ENCODE data around the gene RNF121. TPM values are rescaled to one million over a fixed set of nuclear protein-coding genes. Genes with fewer than 3 reads are reported as not detected.
"Not testable (repeated sequence)": the region's sequence is repeated elsewhere in the genome, so short reads cannot be mapped to it uniquely, and the experiment has no call there.

The RNF121 gene
- total and polyA plus RNA-seq, 4 donors, result 10.2 to 31.1 (median 14.2) TPM

DNA sequence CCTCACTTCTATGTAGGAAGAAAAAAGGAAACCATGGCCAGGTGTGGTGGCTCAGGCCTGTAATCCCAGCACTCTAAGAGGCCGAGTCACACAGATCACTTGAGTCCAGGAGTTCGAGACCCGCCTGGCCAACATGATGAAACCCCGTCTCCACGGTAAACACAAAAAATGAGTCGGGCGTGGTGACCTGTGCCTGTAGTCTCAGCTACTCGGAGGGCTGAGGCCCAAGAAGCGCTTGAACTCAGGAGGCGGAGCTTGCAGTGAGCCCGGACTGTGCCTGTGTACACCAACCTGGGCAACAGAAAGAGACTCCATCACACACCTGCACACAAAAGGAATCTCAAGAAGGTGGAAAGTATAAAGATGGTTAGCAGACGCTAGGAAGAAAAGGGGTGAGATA is 32.9 kb upstream of the RNF121 start:
- Histone ChIP-seq H3K27me3 (ENCODE audit: control insufficient read depth in 4 of 4, insufficient read depth in 4 of 4, low read length in 3 of 4) (no peaks in the 10 kb centered on the region), H3K4me3 (ENCODE audit: low read depth in 1 of 3, low read length in 3 of 3) (no peak overlapping the region), H3K36me3 (ENCODE audit: control insufficient read depth in 4 of 4, insufficient read depth in 3 of 4, low read depth in 1 of 4, low read length in 3 of 4) (no peaks in the 10 kb centered on the region), H3K27ac (ENCODE audit: low read depth in 1 of 2, low read length in 2 of 2) (no peak overlapping the region), H3K9ac (ENCODE audit: low read depth in 1 of 2, low read length in 2 of 2) (no peak overlapping the region), H3K4me1 (ENCODE audit: control insufficient read depth in 4 of 4, insufficient read depth in 4 of 4, low read length in 3 of 4) (peaks cover 0 to 3% (median 0%) of the 10 kb centered on the region in 4 donors), H3K9me3 (ENCODE audit: control insufficient read depth in 4 of 4, low read length in 3 of 4) (no peaks in the 10 kb centered on the region)
- no peak for DNase-seq (ENCODE audit: low spot score)
- WGBS, result 95% methylated on average over 12 of the region's 12 CpGs
- TF ChIP-seq YY1 (IDR thresholded peaks at IDR 0.05) (no peak), HNF4G (IDR thresholded peaks at IDR 0.05) (no peak), HNF4A (conservative IDR thresholded peaks at IDR 0.05) (no peak), RAD21 (IDR thresholded peaks at IDR 0.05) (no peak), FOXA1 (IDR thresholded peaks at IDR 0.05) (no peak), NR2F2 (IDR thresholded peaks at IDR 0.05) (no peak), SP1 (IDR thresholded peaks at IDR 0.05) (no peak), RXRA (IDR thresholded peaks at IDR 0.05) (no peak), TAF1 (conservative IDR thresholded peaks at IDR 0.05) (no peak), GABPA (IDR thresholded peaks at IDR 0.05 in 1 of 2, conservative IDR thresholded peaks at IDR 0.05 in 1 of 2) (no peak), FOXA2 (IDR thresholded peaks at IDR 0.05) (no peak), EGR1 (IDR thresholded peaks at IDR 0.05; ENCODE audit: low read depth in 2 of 2) (no peak), JUND (IDR thresholded peaks at IDR 0.05) (no peak)
- TF ChIP-seq, protein P1, sequence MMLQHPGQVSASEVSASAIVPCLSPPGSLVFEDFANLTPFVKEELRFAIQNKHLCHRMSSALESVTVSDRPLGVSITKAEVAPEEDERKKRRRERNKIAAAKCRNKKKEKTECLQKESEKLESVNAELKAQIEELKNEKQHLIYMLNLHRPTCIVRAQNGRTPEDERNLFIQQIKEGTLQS (IDR thresholded peaks at IDR 0.05), result no peak
- TF ChIP-seq, protein P2, sequence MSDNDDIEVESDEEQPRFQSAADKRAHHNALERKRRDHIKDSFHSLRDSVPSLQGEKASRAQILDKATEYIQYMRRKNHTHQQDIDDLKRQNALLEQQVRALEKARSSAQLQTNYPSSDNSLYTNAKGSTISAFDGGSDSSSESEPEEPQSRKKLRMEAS (IDR thresholded peaks at IDR 0.05), result no peak
- TF ChIP-seq, protein P3, sequence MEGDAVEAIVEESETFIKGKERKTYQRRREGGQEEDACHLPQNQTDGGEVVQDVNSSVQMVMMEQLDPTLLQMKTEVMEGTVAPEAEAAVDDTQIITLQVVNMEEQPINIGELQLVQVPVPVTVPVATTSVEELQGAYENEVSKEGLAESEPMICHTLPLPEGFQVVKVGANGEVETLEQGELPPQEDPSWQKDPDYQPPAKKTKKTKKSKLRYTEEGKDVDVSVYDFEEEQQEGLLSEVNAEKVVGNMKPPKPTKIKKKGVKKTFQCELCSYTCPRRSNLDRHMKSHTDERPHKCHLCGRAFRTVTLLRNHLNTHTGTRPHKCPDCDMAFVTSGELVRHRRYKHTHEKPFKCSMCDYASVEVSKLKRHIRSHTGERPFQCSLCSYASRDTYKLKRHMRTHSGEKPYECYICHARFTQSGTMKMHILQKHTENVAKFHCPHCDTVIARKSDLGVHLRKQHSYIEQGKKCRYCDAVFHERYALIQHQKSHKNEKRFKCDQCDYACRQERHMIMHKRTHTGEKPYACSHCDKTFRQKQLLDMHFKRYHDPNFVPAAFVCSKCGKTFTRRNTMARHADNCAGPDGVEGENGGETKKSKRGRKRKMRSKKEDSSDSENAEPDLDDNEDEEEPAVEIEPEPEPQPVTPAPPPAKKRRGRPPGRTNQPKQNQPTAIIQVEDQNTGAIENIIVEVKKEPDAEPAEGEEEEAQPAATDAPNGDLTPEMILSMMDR (IDR thresholded peaks at IDR 0.05; ENCODE audit: low read depth, low read length, missing input control), result no peak
- TF ChIP-seq, protein P4, sequence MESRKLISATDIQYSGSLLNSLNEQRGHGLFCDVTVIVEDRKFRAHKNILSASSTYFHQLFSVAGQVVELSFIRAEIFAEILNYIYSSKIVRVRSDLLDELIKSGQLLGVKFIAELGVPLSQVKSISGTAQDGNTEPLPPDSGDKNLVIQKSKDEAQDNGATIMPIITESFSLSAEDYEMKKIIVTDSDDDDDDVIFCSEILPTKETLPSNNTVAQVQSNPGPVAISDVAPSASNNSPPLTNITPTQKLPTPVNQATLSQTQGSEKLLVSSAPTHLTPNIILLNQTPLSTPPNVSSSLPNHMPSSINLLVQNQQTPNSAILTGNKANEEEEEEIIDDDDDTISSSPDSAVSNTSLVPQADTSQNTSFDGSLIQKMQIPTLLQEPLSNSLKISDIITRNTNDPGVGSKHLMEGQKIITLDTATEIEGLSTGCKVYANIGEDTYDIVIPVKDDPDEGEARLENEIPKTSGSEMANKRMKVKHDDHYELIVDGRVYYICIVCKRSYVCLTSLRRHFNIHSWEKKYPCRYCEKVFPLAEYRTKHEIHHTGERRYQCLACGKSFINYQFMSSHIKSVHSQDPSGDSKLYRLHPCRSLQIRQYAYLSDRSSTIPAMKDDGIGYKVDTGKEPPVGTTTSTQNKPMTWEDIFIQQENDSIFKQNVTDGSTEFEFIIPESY (IDR thresholded peaks at IDR 0.05), result no peak

DNA sequence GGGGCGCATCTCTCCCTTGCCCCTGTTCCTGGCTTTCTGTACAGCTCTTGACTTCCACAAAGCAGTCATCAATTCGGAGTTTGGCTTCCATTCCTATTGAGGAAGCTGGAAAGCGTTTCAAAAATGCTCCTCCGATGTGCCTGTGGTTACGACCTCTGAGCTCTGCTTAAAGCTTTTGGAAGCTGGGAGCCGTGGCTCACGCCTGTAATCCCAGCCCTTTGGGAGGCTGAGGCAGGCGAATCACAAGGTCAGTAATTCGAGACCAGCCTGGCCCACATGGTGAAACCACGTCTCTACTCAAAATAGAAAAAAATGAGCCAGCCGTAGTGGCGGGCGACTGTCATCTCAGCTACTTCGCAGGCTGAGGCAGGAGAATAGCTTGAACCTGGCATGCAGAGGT is 27.7 kb upstream of the RNF121 start:
- H3K27me3 ChIP-seq (ENCODE audit: control insufficient read depth in 4 of 4, insufficient read depth in 4 of 4, low read length in 3 of 4); H3K27ac ChIP-seq (ENCODE audit: low read depth in 1 of 2, low read length in 2 of 2): not testable (repeated sequence)
- WGBS, result 94% methylated on average over 14 of the region's 14 CpGs

DNA sequence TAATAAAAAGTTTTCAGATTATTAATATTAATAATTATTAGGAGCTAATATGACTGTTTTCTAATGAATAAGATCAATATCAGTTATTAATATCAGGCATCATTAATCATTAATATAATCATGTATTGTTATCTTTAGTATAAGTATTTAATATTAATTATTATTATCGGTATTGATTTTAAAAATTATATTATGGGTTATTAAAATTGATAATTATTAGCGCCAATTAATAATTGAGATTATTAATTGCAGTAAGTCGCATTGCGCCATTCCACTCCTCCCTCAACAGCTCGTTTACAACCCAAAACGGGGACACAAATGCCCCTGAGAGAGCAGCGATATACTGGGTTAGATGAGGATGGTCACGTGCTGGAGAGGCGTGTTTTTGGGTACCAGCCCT is 20.6 kb upstream of the RNF121 start:
- DNase-seq (ENCODE audit: low spot score), result no peak
- Histone ChIP-seq H3K27me3 (ENCODE audit: control insufficient read depth in 4 of 4, insufficient read depth in 4 of 4, low read length in 3 of 4) (no peaks in the 10 kb centered on the region), H3K4me1 (ENCODE audit: control insufficient read depth in 4 of 4, insufficient read depth in 4 of 4, low read length in 3 of 4) (no peaks in the 10 kb centered on the region), H3K4me3 (ENCODE audit: low read depth in 1 of 3, low read length in 3 of 3) (no peak overlapping the region), H3K27ac (ENCODE audit: low read depth in 1 of 2, low read length in 2 of 2) (no peak overlapping the region), H3K36me3 (ENCODE audit: control insufficient read depth in 4 of 4, insufficient read depth in 3 of 4, low read depth in 1 of 4, low read length in 3 of 4) (peaks cover 0 to 2% (median 0%) of the 10 kb centered on the region in 4 donors), H3K9me3 (ENCODE audit: control insufficient read depth in 4 of 4, low read length in 3 of 4) (no peaks in the 10 kb centered on the region), H3K9ac (ENCODE audit: low read depth in 1 of 2, low read length in 2 of 2) (no peak overlapping the region)
- 95% methylated on average over 9 of the region's 9 CpGs for WGBS
- TF ChIP-seq HNF4A (conservative IDR thresholded peaks at IDR 0.05) (no peak), TAF1 (conservative IDR thresholded peaks at IDR 0.05) (no peak), JUND (IDR thresholded peaks at IDR 0.05) (no peak), FOXA2 (IDR thresholded peaks at IDR 0.05) (no peak), HNF4G (IDR thresholded peaks at IDR 0.05) (no peak), EGR1 (IDR thresholded peaks at IDR 0.05; ENCODE audit: low read depth in 2 of 2) (no peak), RXRA (IDR thresholded peaks at IDR 0.05) (no peak), FOXA1 (IDR thresholded peaks at IDR 0.05) (no peak), NR2F2 (IDR thresholded peaks at IDR 0.05) (no peak), RAD21 (IDR thresholded peaks at IDR 0.05) (no peak), GABPA (IDR thresholded peaks at IDR 0.05 in 1 of 2, conservative IDR thresholded peaks at IDR 0.05 in 1 of 2) (no peak), YY1 (IDR thresholded peaks at IDR 0.05) (no peak)
- TF ChIP-seq, protein P2 (IDR thresholded peaks at IDR 0.05), result no peak
- TF ChIP-seq, protein P3 (IDR thresholded peaks at IDR 0.05; ENCODE audit: low read depth, low read length, missing input control), result no peak

More for the DNA sequence above, 27.7 kb upstream of the RNF121 start:
- H3K4me1 ChIP-seq (ENCODE audit: control insufficient read depth in 4 of 4, insufficient read depth in 4 of 4, low read length in 3 of 4); H3K4me3 ChIP-seq (ENCODE audit: low read depth in 1 of 3, low read length in 3 of 3); DNase-seq (ENCODE audit: low spot score); H3K9ac ChIP-seq (ENCODE audit: low read depth in 1 of 2, low read length in 2 of 2); H3K36me3 ChIP-seq (ENCODE audit: control insufficient read depth in 4 of 4, insufficient read depth in 3 of 4, low read depth in 1 of 4, low read length in 3 of 4); H3K9me3 ChIP-seq (ENCODE audit: control insufficient read depth in 4 of 4, low read length in 3 of 4): not testable (repeated sequence)

DNA sequence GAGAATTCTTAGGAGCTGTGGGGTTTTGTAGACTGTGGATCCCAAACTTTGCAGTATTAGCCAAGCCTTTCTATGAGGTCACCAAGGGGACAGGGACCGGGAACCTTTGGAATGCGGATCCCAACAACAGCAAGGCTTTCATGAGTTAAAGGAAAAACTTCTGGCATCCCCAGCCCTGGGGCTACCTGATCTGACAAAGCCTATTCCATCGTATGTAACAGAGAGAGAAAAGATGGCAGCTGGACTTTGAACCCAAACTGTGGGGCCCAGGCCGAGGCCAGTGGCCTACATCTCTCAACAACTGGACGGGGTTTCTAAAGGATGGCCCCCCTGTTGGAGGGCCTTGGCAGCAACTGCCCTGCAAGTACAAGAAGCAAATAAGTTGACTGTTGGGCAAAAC is 18.1 kb upstream of the RNF121 start:
- H3K27me3 ChIP-seq (ENCODE audit: control insufficient read depth in 4 of 4, insufficient read depth in 4 of 4, low read length in 3 of 4); H3K27ac ChIP-seq (ENCODE audit: low read depth in 1 of 2, low read length in 2 of 2); H3K9me3 ChIP-seq (ENCODE audit: control insufficient read depth in 4 of 4, low read length in 3 of 4); DNase-seq (ENCODE audit: low spot score); H3K9ac ChIP-seq (ENCODE audit: low read depth in 1 of 2, low read length in 2 of 2); H3K4me1 ChIP-seq (ENCODE audit: control insufficient read depth in 4 of 4, insufficient read depth in 4 of 4, low read length in 3 of 4); H3K4me3 ChIP-seq (ENCODE audit: low read depth in 1 of 3, low read length in 3 of 3): not testable (repeated sequence)
- WGBS, result 90% methylated on average over 5 of the region's 5 CpGs
- H3K36me3 ChIP-seq (ENCODE audit: control insufficient read depth in 4 of 4, insufficient read depth in 3 of 4, low read depth in 1 of 4, low read length in 3 of 4), result peaks cover 0 to 20% (median 12%) of the 10 kb centered on the region in 4 donors
